ENCODE results near the gene TMEM208.
A peak's percentile ranks its signal among the peaks of the same experiment; 100 is the strongest.

Gene TMEM208

DNA sequence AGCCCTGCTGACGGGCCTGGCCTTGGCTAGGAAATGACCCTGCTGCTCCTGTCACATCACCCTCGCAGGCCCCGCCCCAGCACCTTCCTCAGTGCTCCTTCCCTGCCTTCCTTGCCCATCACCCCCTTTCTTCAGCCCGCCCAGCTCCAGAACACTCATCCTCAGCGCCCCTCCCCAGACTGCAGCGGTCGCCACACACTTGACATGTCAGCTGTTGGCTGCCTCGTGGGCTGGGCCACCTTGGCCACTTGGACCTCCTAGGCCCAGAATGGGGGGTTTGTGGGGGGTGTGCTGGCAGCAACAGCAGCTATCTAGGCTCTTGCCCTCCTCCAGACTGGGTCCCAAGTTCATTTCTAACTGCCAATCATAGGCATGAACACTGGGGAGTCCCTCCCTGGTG is 17.4 kb upstream of the TMEM208 start:
- DNase-seq (ENCODE audit: low read depth) = no peak

GRCh38 chr16:67210069-67210937 is 16.6 kb upstream of the TMEM208 start:
- no peak for DNase-seq (ENCODE audit: low read depth)

DNA sequence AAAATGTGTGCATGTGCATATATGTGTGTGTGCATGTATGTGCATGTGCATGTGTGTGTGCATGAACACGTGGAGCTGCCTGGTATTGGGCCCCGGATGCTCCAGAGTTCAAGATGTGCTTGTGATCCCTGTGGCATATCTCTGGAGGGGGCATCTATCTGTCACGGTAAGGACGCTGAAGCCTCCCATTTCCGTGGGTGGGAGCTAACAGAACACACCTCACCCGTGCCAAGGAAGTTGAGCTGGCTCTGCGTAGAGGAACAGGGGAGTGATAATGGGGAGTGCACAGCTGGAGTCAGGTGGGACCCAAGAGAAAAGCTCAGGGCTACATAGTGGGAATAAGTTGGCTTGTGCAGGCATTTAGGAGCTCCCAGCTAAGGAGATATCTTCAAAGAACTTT is 15.3 kb upstream of the TMEM208 start:
- DNase-seq (ENCODE audit: low read depth) = no peak

- DNase-seq (ENCODE audit: low read depth) = no peak
Observed at GRCh38 chr16:67212766-67213165, 14.2 kb upstream of the TMEM208 start.

DNA sequence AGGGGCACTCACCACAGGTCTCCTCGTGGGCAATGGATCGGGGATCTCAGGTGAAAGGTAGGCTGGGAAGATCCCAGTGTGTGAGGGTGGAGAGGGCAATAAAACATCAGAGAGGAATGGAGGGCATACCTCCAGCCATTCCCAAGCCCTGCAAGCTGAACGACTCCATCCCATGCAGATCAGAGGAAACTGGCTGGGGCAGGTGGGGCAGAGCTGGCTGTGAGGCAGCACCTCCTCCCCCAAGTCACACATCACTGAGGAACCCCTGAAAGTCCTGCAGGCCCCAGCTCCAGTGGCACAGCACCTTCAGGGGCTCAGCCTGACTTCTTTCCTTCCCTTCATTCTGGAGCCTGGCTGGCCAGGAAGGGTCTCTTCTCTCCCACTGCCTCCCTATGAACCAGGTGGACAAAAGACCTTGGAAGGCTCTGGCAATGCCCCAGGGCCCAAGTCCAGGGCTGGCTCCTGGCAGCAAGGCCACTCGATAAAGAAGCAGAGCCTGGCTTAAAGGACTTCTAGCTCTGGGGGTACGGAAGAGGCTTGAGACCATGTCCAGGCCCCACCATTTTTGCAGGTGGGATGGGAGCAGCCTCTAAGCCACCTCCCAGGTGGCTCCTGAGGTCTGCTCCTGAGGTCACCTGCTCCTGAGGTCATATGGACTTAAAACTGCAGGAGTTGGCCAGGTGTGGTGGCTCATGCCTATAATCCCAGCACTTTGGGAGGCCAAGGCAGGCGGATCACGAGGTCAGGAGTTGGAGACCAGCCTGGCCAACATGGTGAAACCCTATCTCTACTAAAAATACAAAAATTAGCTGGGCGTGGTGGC is 13.5 kb upstream of the TMEM208 start:
- no peak for DNase-seq (ENCODE audit: low read depth)

DNA sequence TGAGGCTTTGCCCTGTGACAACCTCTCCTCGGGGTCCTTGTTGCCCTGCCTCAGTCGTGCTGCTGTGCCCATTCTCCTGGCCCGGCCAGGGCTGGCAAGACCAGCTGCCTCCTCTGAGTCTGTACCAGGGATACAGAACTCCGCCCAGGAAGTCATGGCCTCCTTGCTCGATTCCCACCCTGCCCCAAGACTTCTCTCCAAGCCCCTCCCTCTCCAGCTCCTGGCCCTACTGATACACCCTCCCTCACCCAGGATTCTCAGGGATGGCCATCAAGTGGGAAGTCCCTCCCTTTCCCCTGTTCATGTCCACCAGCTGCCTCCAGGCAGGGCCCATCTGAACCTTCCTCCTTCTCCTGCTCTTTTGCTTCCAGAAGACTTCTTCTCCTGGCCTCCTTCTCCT is 11.2 kb upstream of the TMEM208 start:
- DNase-seq (ENCODE audit: low read depth) = no peak

- DNase-seq (ENCODE audit: low read depth) = no peak
Observed at GRCh38 chr16:67216612-67217490, 10.1 kb upstream of the TMEM208 start.

GRCh38 chr16:67223992-67224391 is 2.9 kb upstream of the TMEM208 start:
- no peak for DNase-seq (ENCODE audit: low read depth)

- DNase-seq (ENCODE audit: low read depth) = no peak
Observed at GRCh38 chr16:67226295-67226803, 581 bp upstream of the TMEM208 start.

DNA sequence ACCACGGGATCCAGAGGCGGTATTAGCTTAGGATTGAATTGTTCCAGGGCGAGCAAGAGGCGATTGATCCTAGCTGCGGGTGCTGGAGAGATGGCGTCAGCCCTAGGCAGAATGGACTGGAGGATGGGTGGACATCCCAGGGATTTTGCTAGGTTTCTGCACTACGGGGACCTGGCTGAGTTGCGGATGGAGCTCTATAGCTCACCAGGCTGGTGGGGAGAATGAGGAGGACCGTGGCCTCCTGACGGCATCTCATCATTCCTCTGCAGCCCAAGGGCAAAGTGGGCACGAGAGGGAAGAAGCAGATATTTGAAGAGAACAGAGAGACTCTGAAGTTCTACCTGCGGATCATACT is 614 bp downstream of the TMEM208 start:
- no peak for DNase-seq (ENCODE audit: low read depth)

DNA sequence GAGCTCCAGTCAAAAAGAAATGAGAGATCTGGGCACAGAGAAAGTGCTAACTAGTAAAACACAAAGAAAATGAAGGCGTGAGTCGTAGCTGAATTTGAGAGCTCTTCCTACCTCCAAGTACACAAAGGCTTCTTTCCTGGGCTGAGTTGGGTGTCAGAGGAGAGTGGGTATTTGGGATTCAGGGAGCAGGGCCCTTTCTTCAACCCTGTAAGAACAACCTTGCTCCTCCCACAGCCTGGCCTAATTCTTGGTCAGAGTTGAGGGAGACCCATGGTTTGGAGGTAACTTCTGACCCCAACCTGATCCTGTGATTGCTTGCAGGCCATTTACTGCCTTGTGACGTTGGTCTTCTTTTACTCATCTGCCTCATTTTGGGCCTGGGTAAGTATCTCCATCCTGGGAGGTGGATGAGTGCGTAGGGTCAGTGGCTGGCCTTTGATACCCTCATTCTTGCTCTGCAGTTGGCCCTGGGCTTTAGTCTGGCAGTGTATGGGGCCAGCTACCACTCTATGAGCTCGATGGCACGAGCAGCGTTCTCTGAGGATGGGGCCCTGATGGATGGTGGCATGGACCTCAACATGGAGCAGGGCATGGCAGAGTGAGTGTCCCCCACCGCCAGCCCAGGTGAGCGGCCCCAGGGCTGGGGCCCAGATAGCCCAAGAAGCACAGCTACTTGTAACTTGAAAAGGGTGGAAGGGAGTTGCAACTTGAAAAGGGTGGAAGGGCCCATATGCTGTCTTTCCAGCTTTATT is 1.3 kb downstream of the TMEM208 start:
- DNase-seq (ENCODE audit: low read depth) = no peak

DNA sequence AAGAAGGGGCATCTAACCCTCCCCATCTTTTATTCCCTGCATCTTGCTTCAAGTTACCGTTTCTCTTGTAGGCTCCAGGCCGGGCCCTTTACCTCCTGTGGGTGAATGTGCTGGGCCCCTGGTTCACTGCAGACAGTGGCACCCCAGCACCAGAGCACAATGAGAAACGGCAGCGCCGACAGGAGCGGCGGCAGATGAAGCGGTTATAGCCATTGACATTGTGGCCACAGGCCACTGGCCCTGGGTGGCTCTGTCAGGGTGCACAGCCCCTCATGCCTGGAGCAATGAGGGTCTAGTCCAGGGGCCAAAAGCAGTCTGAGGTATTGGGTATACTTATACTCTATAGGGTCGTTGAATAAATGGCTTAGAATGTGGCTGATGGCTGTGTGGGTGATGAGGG is 2.0 kb downstream of the TMEM208 start:
- no peak for DNase-seq (ENCODE audit: low read depth)

DNA sequence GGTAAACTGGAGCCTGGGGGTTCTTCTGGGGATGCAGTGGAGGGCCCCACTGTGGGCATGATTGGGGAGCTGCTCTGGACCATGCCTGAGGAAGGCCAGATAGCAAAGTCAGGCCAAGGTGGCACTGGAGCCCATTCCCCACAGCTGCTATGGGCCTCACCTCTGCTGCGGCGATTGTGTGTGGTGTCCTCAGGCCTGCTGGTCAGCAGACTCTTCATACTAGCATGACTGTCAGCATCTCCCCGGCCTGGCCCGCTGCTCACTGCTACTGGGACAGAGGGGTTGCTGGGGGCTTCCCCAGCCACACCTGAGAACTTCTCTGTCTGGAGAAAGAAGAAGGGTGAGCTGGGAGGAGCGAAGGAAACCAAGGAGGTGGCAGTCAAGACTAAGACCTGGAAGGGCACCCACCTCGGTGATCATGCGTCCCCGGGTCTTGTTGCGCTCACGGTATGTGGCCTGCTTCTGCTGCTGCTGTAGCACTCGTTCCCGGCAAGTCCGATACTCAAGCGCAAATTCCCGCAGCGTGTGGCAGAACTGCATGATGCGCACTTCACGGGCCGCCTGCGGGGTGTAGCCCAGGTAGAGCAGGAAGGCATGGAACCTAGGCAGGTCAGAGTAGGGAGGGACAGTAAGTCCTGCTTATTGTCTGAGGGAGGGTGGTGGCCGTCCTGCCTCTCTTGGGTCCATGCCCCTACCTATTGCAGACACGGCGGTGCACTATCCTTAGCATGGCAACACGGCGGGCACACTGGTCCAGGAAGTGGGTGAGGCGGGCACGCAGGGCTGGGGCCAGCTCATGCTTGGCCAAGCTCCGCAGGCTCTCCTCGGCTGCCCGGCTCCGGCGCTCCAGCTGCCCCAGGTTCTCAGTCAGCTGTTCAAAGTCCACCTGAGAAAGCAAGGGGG is 3.2 kb downstream of the TMEM208 start:
- no peak for DNase-seq (ENCODE audit: low read depth)

DNA sequence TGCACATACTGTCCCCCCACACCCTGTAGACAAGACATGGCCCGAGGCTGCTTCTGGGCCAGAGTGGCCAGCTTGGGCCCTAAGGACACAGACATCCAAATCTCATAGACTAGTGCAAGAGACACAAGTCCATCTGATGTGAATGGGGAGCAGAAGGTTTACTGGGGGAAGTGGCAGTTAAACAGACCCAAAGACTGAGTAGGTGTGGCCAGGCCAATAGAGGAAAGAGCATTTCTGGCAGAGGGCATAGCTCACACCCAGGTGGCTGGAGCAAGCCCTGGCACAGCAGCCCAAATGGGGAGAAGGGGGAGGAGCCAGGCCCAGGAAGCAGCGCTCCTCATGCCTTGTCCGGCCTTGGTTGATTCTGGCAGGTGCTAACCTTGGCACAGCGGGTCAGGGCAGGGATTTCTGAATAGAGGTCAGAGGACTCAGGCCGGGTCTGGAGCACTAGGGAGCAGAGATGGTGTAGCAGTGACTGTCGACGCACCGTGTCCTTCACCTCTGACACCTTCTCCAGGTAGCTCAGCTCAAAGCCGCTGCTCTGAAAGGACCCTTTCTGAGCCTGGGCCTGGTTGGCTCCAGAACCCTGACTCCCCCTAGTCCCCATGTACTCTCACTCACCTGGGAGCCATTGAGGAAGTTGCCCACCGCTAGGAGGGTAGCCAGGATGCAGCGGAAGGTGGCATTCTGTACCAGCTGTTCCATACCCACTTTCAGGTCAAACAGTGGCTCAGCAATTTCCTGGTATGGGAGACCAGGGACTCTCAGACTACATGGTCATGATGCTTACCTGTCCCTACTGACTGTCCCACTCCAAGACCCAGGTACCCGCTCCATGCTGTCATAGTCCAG is 4.1 kb downstream of the TMEM208 start:
- no peak for DNase-seq (ENCODE audit: low read depth)

- no peak for DNase-seq (ENCODE audit: low read depth)
Observed at GRCh38 chr16:67233596-67233995, 6.7 kb downstream of the TMEM208 start.

- no peak for DNase-seq (ENCODE audit: low read depth)
Observed at GRCh38 chr16:67234180-67234597, 7.3 kb downstream of the TMEM208 start.

DNA sequence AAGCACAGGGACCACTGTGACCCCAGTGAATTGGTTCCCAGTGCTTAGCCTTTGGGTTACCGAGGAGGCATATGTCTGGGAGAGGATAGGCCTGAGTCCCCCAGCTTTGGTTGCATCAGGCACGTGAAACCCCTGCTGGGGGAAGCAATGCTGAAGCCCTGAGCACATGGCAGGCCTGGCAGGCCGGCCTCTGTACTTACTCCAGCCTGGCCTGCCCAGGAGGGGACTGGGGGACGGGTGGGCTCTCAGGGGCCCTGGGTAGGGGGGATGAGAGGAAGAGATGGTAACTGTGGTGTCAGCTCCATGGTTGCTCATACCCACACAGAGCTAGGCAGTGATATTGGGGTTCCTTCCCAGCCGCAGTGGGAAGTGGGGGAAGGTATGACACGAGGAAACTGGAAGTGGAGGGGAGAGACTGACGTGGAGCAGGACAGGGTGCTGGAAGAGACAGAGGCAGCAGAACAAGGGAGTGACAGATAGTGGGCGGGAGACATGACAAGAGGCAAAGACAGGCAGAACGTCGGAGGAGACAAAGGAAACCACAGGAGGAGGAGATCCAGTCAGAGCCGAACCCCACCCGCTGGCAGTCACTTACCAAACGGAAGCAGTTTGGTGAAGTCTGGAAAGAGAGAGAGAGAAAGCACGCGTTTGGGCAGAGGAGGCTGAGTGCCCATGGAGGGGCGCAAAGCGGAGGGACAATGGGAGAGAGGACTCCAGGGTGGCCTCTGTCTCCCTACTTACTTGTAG is 9.1 kb downstream of the TMEM208 start:
- no peak for DNase-seq (ENCODE audit: low read depth)

- DNase-seq (ENCODE audit: low read depth) = peak; percentile 69
Observed at GRCh38 chr16:67236563-67237395, 9.8 kb downstream of the TMEM208 start.
